Thyroid gland (tissue), 4 donors: ENCODE data around the gene ZFAND3.

ENCODE experiments used
- POLR2A ChIP-seq, 2 donors: fragments of 450-650 bp; IDR thresholded peaks; one replicate each; pipeline ENCODE4 v1.6.1; 2017; ENCODE audit warnings: antibody characterized with exemption in 2 of 2, mild to moderate bottlenecking in 2 of 2, moderate library complexity in 1 of 2
- TF ChIP-seq, protein P1 (sequence below), 6 experiments: fragments of 200-600 bp in 3 of 6; fragments of 450-650 bp in 3 of 6; sonication (generic) in 3 of 6; IDR thresholded peaks; one replicate each; pipeline ENCODE4 v1.5.1; 2016 to 2019; ENCODE audit warnings: antibody characterized with exemption in 6 of 6, mild to moderate bottlenecking in 2 of 6, inconsistent platforms in 1 of 6, moderate library complexity in 1 of 6

DNA sequence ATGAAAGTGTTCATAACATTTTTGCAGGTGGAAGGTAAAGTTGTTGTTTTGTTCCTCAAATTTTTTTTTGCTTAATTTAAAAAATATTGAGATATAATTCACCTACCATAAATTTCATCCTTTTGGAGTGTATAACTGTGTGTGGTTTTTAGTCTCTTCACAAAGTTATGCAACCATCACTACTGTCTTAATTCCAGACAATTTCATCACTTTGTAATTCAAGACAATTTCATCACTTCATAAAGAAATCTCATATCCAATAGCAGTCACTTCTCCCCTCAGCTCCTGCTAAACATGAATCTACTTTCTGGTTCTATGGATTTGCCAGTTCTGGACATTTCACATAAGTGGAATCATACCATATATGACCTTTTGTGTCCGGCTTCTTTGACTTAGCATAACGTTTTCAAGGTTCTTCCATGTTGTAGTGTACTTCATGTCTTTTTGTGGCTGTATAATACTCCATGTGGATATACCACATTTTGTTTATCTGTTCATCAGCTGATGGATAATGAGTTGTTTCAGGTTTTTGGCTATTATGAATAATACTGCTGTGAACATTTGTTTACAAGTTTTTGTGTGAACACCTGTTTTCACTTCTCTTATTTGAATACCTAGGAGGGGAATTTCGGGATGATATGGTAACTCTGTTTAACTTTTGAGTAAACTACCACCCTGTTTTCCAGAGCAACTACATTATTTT is 18.8 kb downstream of the ZFAND3 start:
- TF ChIP-seq, protein P1, sequence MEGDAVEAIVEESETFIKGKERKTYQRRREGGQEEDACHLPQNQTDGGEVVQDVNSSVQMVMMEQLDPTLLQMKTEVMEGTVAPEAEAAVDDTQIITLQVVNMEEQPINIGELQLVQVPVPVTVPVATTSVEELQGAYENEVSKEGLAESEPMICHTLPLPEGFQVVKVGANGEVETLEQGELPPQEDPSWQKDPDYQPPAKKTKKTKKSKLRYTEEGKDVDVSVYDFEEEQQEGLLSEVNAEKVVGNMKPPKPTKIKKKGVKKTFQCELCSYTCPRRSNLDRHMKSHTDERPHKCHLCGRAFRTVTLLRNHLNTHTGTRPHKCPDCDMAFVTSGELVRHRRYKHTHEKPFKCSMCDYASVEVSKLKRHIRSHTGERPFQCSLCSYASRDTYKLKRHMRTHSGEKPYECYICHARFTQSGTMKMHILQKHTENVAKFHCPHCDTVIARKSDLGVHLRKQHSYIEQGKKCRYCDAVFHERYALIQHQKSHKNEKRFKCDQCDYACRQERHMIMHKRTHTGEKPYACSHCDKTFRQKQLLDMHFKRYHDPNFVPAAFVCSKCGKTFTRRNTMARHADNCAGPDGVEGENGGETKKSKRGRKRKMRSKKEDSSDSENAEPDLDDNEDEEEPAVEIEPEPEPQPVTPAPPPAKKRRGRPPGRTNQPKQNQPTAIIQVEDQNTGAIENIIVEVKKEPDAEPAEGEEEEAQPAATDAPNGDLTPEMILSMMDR (IDR thresholded peaks at IDR 0.05): no peak
- no peak for TF ChIP-seq POLR2A (IDR thresholded peaks at IDR 0.05)
